HCT116 (cell line): ENCODE measurements around the gene MIA.

Source experiments
- ELF1 ChIP-seq: IDR thresholded peaks from 2 replicates; pipeline ENCODE4 v1.6.1; 2012; ENCODE audit warnings: low read depth, borderline replicate concordance
- EZH2 ChIP-seq: fragments of 200-600 bp; sonication (generic); IDR thresholded peaks from 2 replicates; pipeline ENCODE4 v1.6.1; 2017; ENCODE audit warnings: antibody characterized with exemption, mixed run types
- EZH2phosphoT487 ChIP-seq: fragments of 200-600 bp; IDR thresholded peaks from 2 replicates; pipeline ENCODE4 v1.6.1; 2018; ENCODE audit warnings: antibody characterized with exemption, borderline replicate concordance
- FOSL1 ChIP-seq: IDR thresholded peaks from 2 replicates; pipeline ENCODE4 v1.6.1; 2012; ENCODE audit warnings: low read depth
- JUND ChIP-seq: IDR thresholded peaks from 2 replicates; pipeline ENCODE4 v1.6.1; 2012
- POLR2A ChIP-seq: IDR thresholded peaks from 2 replicates; pipeline ENCODE4 v1.7.0; 2011; ENCODE audit warnings: borderline replicate concordance; ENCODE audit not compliant: insufficient read depth, insufficient read length; ENCODE audit errors: extremely low read depth
- POLR2AphosphoS5 ChIP-seq: IDR thresholded peaks from 2 replicates; pipeline ENCODE4 v1.6.1; 2011; ENCODE audit warnings: mild to moderate bottlenecking, low read depth, low read length, moderate library complexity
- RAD21 ChIP-seq: IDR thresholded peaks from 2 replicates; pipeline ENCODE4 v1.6.1; 2012; ENCODE audit warnings: low read depth, mild to moderate bottlenecking
- SIN3A ChIP-seq: IDR thresholded peaks from 2 replicates; pipeline ENCODE4 v1.6.1; 2012; ENCODE audit warnings: low read depth
- ZNF274 ChIP-seq: fragments of 200-500 bp; sonication (Bioruptor generic); IDR thresholded peaks from 2 replicates; pipeline ENCODE4 v1.6.1; 2014; ENCODE audit warnings: mild to moderate bottlenecking, low read depth, low read length, inconsistent platforms
- TF ChIP-seq, protein P1 (sequence below), 3 experiments: fragments of 200-600 bp in 1 of 3; sonication (generic) in 1 of 3; IDR thresholded peaks in 2 of 3; conservative IDR thresholded peaks in 1 of 3; 2 replicates each; pipeline ENCODE4 v1.5.1; 2012 to 2017; ENCODE audit warnings: low read depth in 2 of 3, low read length in 2 of 3, antibody characterized with exemption in 1 of 3, borderline replicate concordance in 1 of 3, control low read depth in 1 of 3, mild to moderate bottlenecking in 1 of 3, mixed read lengths in 1 of 3, mixed run types in 1 of 3, moderate library complexity in 1 of 3; ENCODE audit not compliant: insufficient read depth in 1 of 3
- TF ChIP-seq, protein P2 (sequence below): IDR thresholded peaks from 2 replicates; pipeline ENCODE4 v1.6.1; 2012
- TF ChIP-seq, protein P3 (sequence below): IDR thresholded peaks from 2 replicates; pipeline ENCODE4 v1.6.1; 2012; ENCODE audit warnings: low read depth
- TF ChIP-seq, protein P4 (sequence below): IDR thresholded peaks from 2 replicates; pipeline ENCODE4 v1.6.1; 2011; ENCODE audit warnings: mild to moderate bottlenecking, low read length, moderate library complexity; ENCODE audit not compliant: insufficient replicate concordance; ENCODE audit errors: extremely low read depth

DNA sequence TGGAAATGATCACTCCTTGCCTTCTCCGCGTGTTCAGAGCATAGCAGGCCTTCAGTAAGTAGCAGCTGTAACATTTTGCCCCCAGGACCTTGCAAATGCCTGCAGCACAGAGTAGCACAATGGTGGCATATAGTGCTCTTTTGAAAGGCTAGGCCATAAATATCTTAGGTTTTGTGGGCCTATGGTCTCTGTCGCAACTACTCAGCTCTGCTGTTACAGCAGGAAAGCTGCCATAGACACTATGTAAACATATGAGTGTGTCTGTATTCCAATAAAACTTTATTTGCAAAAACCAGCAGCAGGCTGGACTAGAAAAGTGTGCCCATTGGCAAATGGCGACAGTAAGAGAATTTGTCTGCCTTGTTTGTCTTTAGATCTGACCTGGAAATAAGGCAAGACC, 49.0 kb upstream of the MIA start:
- TF ChIP-seq POLR2A (no peak), JUND (no peak), RAD21 (no peak), ZNF274 (no peak), EZH2phosphoT487 (no peak), SIN3A (no peak), POLR2AphosphoS5 (no peak), ELF1 (no peak), FOSL1 (no peak), EZH2 (no peak)
- TF ChIP-seq, protein P1, sequence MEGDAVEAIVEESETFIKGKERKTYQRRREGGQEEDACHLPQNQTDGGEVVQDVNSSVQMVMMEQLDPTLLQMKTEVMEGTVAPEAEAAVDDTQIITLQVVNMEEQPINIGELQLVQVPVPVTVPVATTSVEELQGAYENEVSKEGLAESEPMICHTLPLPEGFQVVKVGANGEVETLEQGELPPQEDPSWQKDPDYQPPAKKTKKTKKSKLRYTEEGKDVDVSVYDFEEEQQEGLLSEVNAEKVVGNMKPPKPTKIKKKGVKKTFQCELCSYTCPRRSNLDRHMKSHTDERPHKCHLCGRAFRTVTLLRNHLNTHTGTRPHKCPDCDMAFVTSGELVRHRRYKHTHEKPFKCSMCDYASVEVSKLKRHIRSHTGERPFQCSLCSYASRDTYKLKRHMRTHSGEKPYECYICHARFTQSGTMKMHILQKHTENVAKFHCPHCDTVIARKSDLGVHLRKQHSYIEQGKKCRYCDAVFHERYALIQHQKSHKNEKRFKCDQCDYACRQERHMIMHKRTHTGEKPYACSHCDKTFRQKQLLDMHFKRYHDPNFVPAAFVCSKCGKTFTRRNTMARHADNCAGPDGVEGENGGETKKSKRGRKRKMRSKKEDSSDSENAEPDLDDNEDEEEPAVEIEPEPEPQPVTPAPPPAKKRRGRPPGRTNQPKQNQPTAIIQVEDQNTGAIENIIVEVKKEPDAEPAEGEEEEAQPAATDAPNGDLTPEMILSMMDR (IDR thresholded peaks at IDR 0.05 in 2 of 3, conservative IDR thresholded peaks at IDR 0.05 in 1 of 3; ENCODE audit: borderline replicate concordance in 1 of 3, insufficient read depth in 1 of 3, low read depth in 2 of 3, low read length in 2 of 3): no peak
- TF ChIP-seq, protein P2, sequence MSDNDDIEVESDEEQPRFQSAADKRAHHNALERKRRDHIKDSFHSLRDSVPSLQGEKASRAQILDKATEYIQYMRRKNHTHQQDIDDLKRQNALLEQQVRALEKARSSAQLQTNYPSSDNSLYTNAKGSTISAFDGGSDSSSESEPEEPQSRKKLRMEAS: no peak
- TF ChIP-seq, protein P3, sequence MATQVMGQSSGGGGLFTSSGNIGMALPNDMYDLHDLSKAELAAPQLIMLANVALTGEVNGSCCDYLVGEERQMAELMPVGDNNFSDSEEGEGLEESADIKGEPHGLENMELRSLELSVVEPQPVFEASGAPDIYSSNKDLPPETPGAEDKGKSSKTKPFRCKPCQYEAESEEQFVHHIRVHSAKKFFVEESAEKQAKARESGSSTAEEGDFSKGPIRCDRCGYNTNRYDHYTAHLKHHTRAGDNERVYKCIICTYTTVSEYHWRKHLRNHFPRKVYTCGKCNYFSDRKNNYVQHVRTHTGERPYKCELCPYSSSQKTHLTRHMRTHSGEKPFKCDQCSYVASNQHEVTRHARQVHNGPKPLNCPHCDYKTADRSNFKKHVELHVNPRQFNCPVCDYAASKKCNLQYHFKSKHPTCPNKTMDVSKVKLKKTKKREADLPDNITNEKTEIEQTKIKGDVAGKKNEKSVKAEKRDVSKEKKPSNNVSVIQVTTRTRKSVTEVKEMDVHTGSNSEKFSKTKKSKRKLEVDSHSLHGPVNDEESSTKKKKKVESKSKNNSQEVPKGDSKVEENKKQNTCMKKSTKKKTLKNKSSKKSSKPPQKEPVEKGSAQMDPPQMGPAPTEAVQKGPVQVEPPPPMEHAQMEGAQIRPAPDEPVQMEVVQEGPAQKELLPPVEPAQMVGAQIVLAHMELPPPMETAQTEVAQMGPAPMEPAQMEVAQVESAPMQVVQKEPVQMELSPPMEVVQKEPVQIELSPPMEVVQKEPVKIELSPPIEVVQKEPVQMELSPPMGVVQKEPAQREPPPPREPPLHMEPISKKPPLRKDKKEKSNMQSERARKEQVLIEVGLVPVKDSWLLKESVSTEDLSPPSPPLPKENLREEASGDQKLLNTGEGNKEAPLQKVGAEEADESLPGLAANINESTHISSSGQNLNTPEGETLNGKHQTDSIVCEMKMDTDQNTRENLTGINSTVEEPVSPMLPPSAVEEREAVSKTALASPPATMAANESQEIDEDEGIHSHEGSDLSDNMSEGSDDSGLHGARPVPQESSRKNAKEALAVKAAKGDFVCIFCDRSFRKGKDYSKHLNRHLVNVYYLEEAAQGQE: no peak
- TF ChIP-seq, protein P4, sequence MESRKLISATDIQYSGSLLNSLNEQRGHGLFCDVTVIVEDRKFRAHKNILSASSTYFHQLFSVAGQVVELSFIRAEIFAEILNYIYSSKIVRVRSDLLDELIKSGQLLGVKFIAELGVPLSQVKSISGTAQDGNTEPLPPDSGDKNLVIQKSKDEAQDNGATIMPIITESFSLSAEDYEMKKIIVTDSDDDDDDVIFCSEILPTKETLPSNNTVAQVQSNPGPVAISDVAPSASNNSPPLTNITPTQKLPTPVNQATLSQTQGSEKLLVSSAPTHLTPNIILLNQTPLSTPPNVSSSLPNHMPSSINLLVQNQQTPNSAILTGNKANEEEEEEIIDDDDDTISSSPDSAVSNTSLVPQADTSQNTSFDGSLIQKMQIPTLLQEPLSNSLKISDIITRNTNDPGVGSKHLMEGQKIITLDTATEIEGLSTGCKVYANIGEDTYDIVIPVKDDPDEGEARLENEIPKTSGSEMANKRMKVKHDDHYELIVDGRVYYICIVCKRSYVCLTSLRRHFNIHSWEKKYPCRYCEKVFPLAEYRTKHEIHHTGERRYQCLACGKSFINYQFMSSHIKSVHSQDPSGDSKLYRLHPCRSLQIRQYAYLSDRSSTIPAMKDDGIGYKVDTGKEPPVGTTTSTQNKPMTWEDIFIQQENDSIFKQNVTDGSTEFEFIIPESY: no peak
